ENCODE data around the gene SLC6A2. TPM values are rescaled to one million over a fixed set of nuclear protein-coding genes. Genes with fewer than 3 reads are reported as not detected.

SLC6A2 gene
- total RNA-seq, 2 experiments from 2014 or later = not detected

DNA sequence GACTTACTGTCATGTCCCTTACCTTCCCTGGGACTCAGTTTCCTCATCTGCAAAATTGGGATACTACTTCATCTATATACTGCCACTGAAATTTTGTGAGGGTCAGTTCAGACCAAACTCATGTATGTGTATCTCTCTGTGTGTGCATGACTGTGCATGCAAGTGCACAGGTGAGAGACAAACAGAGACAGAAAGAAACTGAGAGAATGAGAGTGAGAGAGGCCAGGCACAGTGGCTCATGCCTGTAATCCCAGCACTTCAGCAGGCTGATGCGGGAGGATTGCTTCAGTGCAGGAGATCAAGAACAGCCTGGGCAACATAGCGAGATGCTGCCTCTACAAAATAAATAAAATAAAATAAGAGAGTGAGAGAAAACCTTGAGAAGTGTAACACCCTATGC is 32.1 kb upstream of the SLC6A2 start:
- no peak overlapping the region for H3K4me3 ChIP-seq (ENCODE audit: low read length)
- DNase-seq (no peak), ATAC-seq (ENCODE audit: poor library complexity) (no peak)
- CTCF ChIA-PET = no interaction called here
- no peaks in the 10 kb centered on the region for H3K9me3 ChIP-seq (ENCODE audit: control insufficient read depth in 1 of 2, insufficient read depth in 1 of 2, low read length in 2 of 2)
- intact Hi-C loops (cut with DNase I, micrococcal nuclease) = no loop called here
- H3K27me3 Mint-ChIP-seq = peaks cover 12% of the 10 kb centered on the region
- no peak overlapping the region for H3K27ac Mint-ChIP-seq
- no peaks in the 10 kb centered on the region for H3K4me1 ChIP-seq (ENCODE audit: insufficient read depth, low read length)
- no peaks in the 10 kb centered on the region for H3K36me3 ChIP-seq (ENCODE audit: insufficient read depth, low read length)
- no peak overlapping the region for H3K27ac ChIP-seq (ENCODE audit: low read depth in 1 of 2, low read length in 2 of 2)
- H3K4me1 Mint-ChIP-seq (ENCODE audit: low read depth) = no peaks in the 10 kb centered on the region
- no peak for TF ChIP-seq CTCF (IDR thresholded peaks at IDR 0.05)
- POLR2A ChIA-PET = no interaction called here
- no peaks in the 10 kb centered on the region for H3K9me3 Mint-ChIP-seq
- H3K4me3 Mint-ChIP-seq = no peak overlapping the region
- H3K36me3 Mint-ChIP-seq (ENCODE audit: low read depth) = no peaks in the 10 kb centered on the region
- H3K27me3 ChIP-seq (ENCODE audit: control insufficient read depth in 1 of 2, insufficient read depth in 2 of 2, low read length in 2 of 2) = peaks cover 0 to 3% of the 10 kb centered on the region in 2 experiments

GRCh38 chr16:55624696-55625095 is 31.1 kb upstream of the SLC6A2 start:
- no peak overlapping the region for H3K27ac ChIP-seq (ENCODE audit: low read depth in 1 of 2, low read length in 2 of 2)
- H3K27me3 ChIP-seq (ENCODE audit: control insufficient read depth in 1 of 2, insufficient read depth in 2 of 2, low read length in 2 of 2) = peaks cover 0 to 3% of the 10 kb centered on the region in 2 experiments
- H3K36me3 ChIP-seq (ENCODE audit: insufficient read depth, low read length) = no peaks in the 10 kb centered on the region
- Mint-ChIP-seq H3K27ac (no peak overlapping the region), H3K9me3 (no peaks in the 10 kb centered on the region), H3K36me3 (ENCODE audit: low read depth) (no peaks in the 10 kb centered on the region), H3K4me1 (ENCODE audit: low read depth) (no peaks in the 10 kb centered on the region), H3K4me3 (no peak overlapping the region), H3K27me3 (peaks cover 4% of the 10 kb centered on the region)
- POLR2A ChIA-PET = no interaction called here
- H3K9me3 ChIP-seq (ENCODE audit: control insufficient read depth in 1 of 2, insufficient read depth in 1 of 2, low read length in 2 of 2) = no peaks in the 10 kb centered on the region
- ATAC-seq (ENCODE audit: poor library complexity) (no peak), DNase-seq (no peak)
- H3K4me3 ChIP-seq (ENCODE audit: low read length) = no peak overlapping the region
- CTCF ChIA-PET = no interaction called here
- intact Hi-C loops (cut with DNase I, micrococcal nuclease) = no loop called here
- H3K4me1 ChIP-seq (ENCODE audit: insufficient read depth, low read length) = no peaks in the 10 kb centered on the region
- no peak for TF ChIP-seq CTCF (IDR thresholded peaks at IDR 0.05)

- intact Hi-C loops (cut with DNase I, micrococcal nuclease) = no loop called here
- Histone ChIP-seq H3K36me3 (ENCODE audit: insufficient read depth, low read length) (no peaks in the 10 kb centered on the region), H3K4me3 (ENCODE audit: low read length) (no peak overlapping the region), H3K4me1 (ENCODE audit: insufficient read depth, low read length) (no peaks in the 10 kb centered on the region), H3K27ac (ENCODE audit: low read depth in 1 of 2, low read length in 2 of 2) (no peak overlapping the region), H3K9me3 (ENCODE audit: control insufficient read depth in 1 of 2, insufficient read depth in 1 of 2, low read length in 2 of 2) (no peaks in the 10 kb centered on the region), H3K27me3 (ENCODE audit: control insufficient read depth in 1 of 2, insufficient read depth in 2 of 2, low read length in 2 of 2) (peaks cover 0 to 3% of the 10 kb centered on the region in 2 experiments)
- H3K4me1 Mint-ChIP-seq (ENCODE audit: low read depth) = no peaks in the 10 kb centered on the region
- H3K4me3 Mint-ChIP-seq = no peak overlapping the region
- DNase-seq (no peak), ATAC-seq (ENCODE audit: poor library complexity) (no peak)
- ChIA-PET CTCF (no interaction called here), POLR2A (no interaction called here)
- no peaks in the 10 kb centered on the region for H3K36me3 Mint-ChIP-seq (ENCODE audit: low read depth)
- no peaks in the 10 kb centered on the region for H3K9me3 Mint-ChIP-seq
- peaks cover 8% of the 10 kb centered on the region for H3K27me3 Mint-ChIP-seq
- H3K27ac Mint-ChIP-seq = no peak overlapping the region
- TF ChIP-seq CTCF (IDR thresholded peaks at IDR 0.05) = no peak
Measured at GRCh38 chr16:55625843-55626242, 29.9 kb upstream of the SLC6A2 start.
